ENCODE measurements around the gene TBC1D9B. TPM values are rescaled to one million over a fixed set of nuclear protein-coding genes. Genes with fewer than 3 reads are reported as not detected.

The TBC1D9B gene
- total and polyA plus RNA-seq, 3 donors from 2014 or later = 76.1 to 134 (median 122) TPM

DNA sequence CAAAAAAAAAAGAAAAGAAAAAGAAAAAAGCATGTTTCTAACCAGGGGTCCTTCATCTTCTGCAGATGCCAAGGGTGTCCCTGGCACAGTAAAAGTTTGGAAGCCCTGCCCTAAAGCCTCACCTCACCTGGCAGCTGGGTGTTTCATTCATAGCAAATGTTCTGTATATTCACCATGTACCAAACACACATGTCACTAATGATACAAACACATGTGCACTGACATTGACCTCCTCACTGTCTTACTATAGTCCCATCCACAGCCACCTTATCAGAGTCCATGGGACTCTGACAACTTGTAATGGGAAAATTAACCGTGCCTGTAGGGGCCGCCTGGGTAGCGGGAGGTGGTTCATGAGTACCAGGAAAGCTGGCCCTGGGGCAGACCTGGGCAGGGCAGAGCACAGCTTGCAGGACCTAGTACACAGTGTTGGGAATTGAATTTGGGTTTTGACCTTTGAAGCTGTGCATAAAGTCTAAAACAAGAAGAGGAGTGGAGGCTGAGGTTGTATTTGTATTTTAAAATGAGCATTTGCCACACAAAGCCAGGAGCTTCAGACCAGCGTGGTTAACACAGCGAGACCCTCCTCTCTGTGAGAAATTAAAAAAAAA is 94.6 kb downstream of the TBC1D9B start:
- WGBS, 2 donors = 95 to 96% methylated on average over 5 of the region's 5 CpGs
- TF ChIP-seq POLR2A (IDR thresholded peaks at IDR 0.05) = no peak
- TF ChIP-seq, protein P1, sequence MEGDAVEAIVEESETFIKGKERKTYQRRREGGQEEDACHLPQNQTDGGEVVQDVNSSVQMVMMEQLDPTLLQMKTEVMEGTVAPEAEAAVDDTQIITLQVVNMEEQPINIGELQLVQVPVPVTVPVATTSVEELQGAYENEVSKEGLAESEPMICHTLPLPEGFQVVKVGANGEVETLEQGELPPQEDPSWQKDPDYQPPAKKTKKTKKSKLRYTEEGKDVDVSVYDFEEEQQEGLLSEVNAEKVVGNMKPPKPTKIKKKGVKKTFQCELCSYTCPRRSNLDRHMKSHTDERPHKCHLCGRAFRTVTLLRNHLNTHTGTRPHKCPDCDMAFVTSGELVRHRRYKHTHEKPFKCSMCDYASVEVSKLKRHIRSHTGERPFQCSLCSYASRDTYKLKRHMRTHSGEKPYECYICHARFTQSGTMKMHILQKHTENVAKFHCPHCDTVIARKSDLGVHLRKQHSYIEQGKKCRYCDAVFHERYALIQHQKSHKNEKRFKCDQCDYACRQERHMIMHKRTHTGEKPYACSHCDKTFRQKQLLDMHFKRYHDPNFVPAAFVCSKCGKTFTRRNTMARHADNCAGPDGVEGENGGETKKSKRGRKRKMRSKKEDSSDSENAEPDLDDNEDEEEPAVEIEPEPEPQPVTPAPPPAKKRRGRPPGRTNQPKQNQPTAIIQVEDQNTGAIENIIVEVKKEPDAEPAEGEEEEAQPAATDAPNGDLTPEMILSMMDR (IDR thresholded peaks at IDR 0.05) = no peak

GRCh38 chr5:179812135-179812825 is 95.4 kb downstream of the TBC1D9B start:
- Histone ChIP-seq H3K9me3 (no peaks in the 10 kb centered on the region), H3K4me3 (no peak overlapping the region), H3K27me3 (no peaks in the 10 kb centered on the region), H3K27ac (no peak overlapping the region), H3K4me1 (peaks cover 7% of the 10 kb centered on the region), H3K36me3 (ENCODE audit: low read depth, missing control alignments) (no peaks in the 10 kb centered on the region)
- intact Hi-C loops (cut with DNase I; ENCODE audit: low total_unique reads) = loop anchor here (5.0 kb wide), 1 partner anchor 395 kb away; the partner anchor contains the start of gene RASGEF1C
- 61 to 80% methylated on average over 11 to 27 of the region's 27 CpGs for WGBS, 2 donors
- no peak for TF ChIP-seq POLR2A (IDR thresholded peaks at IDR 0.05)
- TF ChIP-seq, protein P1 (IDR thresholded peaks at IDR 0.05) = no peak
- DNase-seq = no peak

More for the DNA sequence above, 94.6 kb downstream of the TBC1D9B start:
- Histone ChIP-seq H3K27ac (no peak overlapping the region), H3K4me1 (peaks cover 14% of the 10 kb centered on the region), H3K9me3 (no peaks in the 10 kb centered on the region), H3K27me3 (no peaks in the 10 kb centered on the region), H3K4me3 (no peak overlapping the region), H3K36me3 (ENCODE audit: low read depth, missing control alignments) (no peaks in the 10 kb centered on the region)
- intact Hi-C loops (cut with DNase I; ENCODE audit: low total_unique reads) = loop anchor here (5.0 kb wide), 1 partner anchor 394 kb away; the partner anchor contains the start of gene RASGEF1C
- no peak for DNase-seq

Small RNAs within 50 kb of the gene (small RNA-seq; reads per million reads assigned to genes)
- 0 reads per million in 2 donors for gene RF00019

Other genes starting within 250 kb of the TBC1D9B start
- 10 to 100 TPM in 1 of 2 donors, 1 to 10 TPM in 1; 6.4 to 12.8 TPM for gene CBY3, start 226.9 kb downstream of the TBC1D9B start, total RNA-seq
- 7.8 TPM for gene CBY3, start 226.9 kb downstream of the TBC1D9B start, polyA plus RNA-seq (ENCODE audit: insufficient read depth, low read depth, low replicate concordance)
- gene CANX, start 208.9 kb downstream of the TBC1D9B start, total RNA-seq = 100 to 1,000 TPM; 296 to 351 TPM
- 462 TPM for gene CANX, start 208.9 kb downstream of the TBC1D9B start, polyA plus RNA-seq (ENCODE audit: insufficient read depth, low read depth, low replicate concordance)
- 10 to 100 TPM; 52.5 to 60.7 TPM for gene MAML1, start 175.1 kb downstream of the TBC1D9B start, total RNA-seq
- gene MAML1, start 175.1 kb downstream of the TBC1D9B start, polyA plus RNA-seq (ENCODE audit: insufficient read depth, low read depth, low replicate concordance) = 23.5 TPM
- 10 to 100 TPM in 1 of 2 donors, 1 to 10 TPM in 1; 3.7 to 10.3 TPM for gene LTC4S, start 113.9 kb downstream of the TBC1D9B start, total RNA-seq
- gene LTC4S, start 113.9 kb downstream of the TBC1D9B start, polyA plus RNA-seq (ENCODE audit: insufficient read depth, low read depth, low replicate concordance) = 4.8 TPM
- 100 to 1,000 TPM; 149 to 152 TPM for gene MGAT4B, start 101.0 kb downstream of the TBC1D9B start, total RNA-seq
- gene MGAT4B, start 101.0 kb downstream of the TBC1D9B start, polyA plus RNA-seq (ENCODE audit: insufficient read depth, low read depth, low replicate concordance) = 67.9 TPM
- 100 to 1,000 TPM; 192 to 255 TPM for gene SQSTM1, start 87.0 kb downstream of the TBC1D9B start, total RNA-seq
- 165 TPM for gene SQSTM1, start 87.0 kb downstream of the TBC1D9B start, polyA plus RNA-seq (ENCODE audit: insufficient read depth, low read depth, low replicate concordance)
- gene MRNIP, start 49.1 kb downstream of the TBC1D9B start, total RNA-seq = 10 to 100 TPM; 58.7 to 61.4 TPM
- gene MRNIP, start 49.1 kb downstream of the TBC1D9B start, polyA plus RNA-seq (ENCODE audit: insufficient read depth, low read depth, low replicate concordance) = 34.9 TPM
- 10 to 100 TPM; 56.5 to 65.0 TPM for gene RNF130, start 163.9 kb upstream of the TBC1D9B start, total RNA-seq
- gene RNF130, start 163.9 kb upstream of the TBC1D9B start, polyA plus RNA-seq (ENCODE audit: insufficient read depth, low read depth, low replicate concordance) = 44.3 TPM